TTC549 (cell line): ENCODE measurements around the gene SPDYE3.
"Not testable (repeated sequence)": the region's sequence is repeated elsewhere in the genome, so short reads cannot be mapped to it uniquely, and the experiment has no call there.

Experiments used
- FAIRE-seq: peaks from 2 replicates; lab custom pipeline; 2012; peaks lifted over from hg19 to GRCh38; lab: Jason Lieb, UNC

The SPDYE3 gene

GRCh38 chr7:100307402-100307801 is at the start of gene SPDYE3:
TSS of gene SPDYE3 (plus strand) at chr7:100307702. CDS start at chr7:100307886, 184 bp downstream.
- not testable (repeated sequence) for FAIRE-seq

- FAIRE-seq, result not testable (repeated sequence)
These were observed 47.5 kb upstream of the SPDYE3 start for GRCh38 chr7:100259984-100260383.

GRCh38 chr7:100262896-100263295 is 44.6 kb upstream of the SPDYE3 start:
- FAIRE-seq, result not testable (repeated sequence)

- FAIRE-seq, result not testable (repeated sequence)
These were observed 43.3 kb upstream of the SPDYE3 start for GRCh38 chr7:100264223-100264622.

- FAIRE-seq, result not testable (repeated sequence)
These were observed 42.8 kb upstream of the SPDYE3 start for GRCh38 chr7:100264669-100265165.

- FAIRE-seq, result not testable (repeated sequence)
These were observed 41.7 kb upstream of the SPDYE3 start for GRCh38 chr7:100265851-100266250.

GRCh38 chr7:100266576-100267354 is 40.7 kb upstream of the SPDYE3 start:
- no peak for FAIRE-seq

GRCh38 chr7:100267648-100268047 is 39.9 kb upstream of the SPDYE3 start:
- FAIRE-seq, result no peak

- FAIRE-seq, result not testable (repeated sequence)
These were observed 38.6 kb upstream of the SPDYE3 start for GRCh38 chr7:100268882-100269281.

- not testable (repeated sequence) for FAIRE-seq
These were observed 38.0 kb upstream of the SPDYE3 start for GRCh38 chr7:100269306-100270045.

- not testable (repeated sequence) for FAIRE-seq
These were observed 37.2 kb upstream of the SPDYE3 start for GRCh38 chr7:100270046-100270918.

- not testable (repeated sequence) for FAIRE-seq
These were observed 36.4 kb upstream of the SPDYE3 start for GRCh38 chr7:100270941-100271593.

GRCh38 chr7:100271716-100272537 is 35.6 kb upstream of the SPDYE3 start:
- no peak for FAIRE-seq

- FAIRE-seq, result not testable (repeated sequence)
These were observed 35.0 kb upstream of the SPDYE3 start for GRCh38 chr7:100272538-100272902.

GRCh38 chr7:100275120-100275519 is 32.4 kb upstream of the SPDYE3 start:
- no peak for FAIRE-seq

- FAIRE-seq, result not testable (repeated sequence)
These were observed 31.4 kb upstream of the SPDYE3 start for GRCh38 chr7:100276126-100276525.

GRCh38 chr7:100282069-100282608 is 25.4 kb upstream of the SPDYE3 start:
- not testable (repeated sequence) for FAIRE-seq

- FAIRE-seq, result not testable (repeated sequence)
These were observed 24.4 kb upstream of the SPDYE3 start for GRCh38 chr7:100283147-100283546.

GRCh38 chr7:100287191-100287969 is 20.1 kb upstream of the SPDYE3 start:
- FAIRE-seq, result not testable (repeated sequence)

- not testable (repeated sequence) for FAIRE-seq
These were observed 19.2 kb upstream of the SPDYE3 start for GRCh38 chr7:100288258-100288657.
